HEK293T (cell line): ENCODE measurements around the gene SPATA25.

Experiments used
- CTCF ChIA-PET: fragments of 350-600 bp; formaldehyde crosslinking; extraction: SDS; loops from one replicate; lab custom pipeline; 2021; ENCODE audit warnings: antibody characterized with exemption, inconsistent platforms; lab: Yijun Ruan, JAX
- POLR2A ChIA-PET: fragments of 350-600 bp; formaldehyde crosslinking; extraction: SDS; loops from one replicate; lab custom pipeline; 2020; ENCODE audit warnings: antibody characterized with exemption, inconsistent platforms; lab: Yijun Ruan, JAX
- DNase-seq: peaks from one replicate; pipeline ENCODE4 v3.0.0; 2012; ENCODE audit warnings: mixed read lengths; ENCODE audit errors: extremely low spot score
- ARNT ChIP-seq: fragments of 450-650 bp; IDR thresholded peaks from 2 replicates; pipeline ENCODE4 v1.6.1; 2017; ENCODE audit warnings: mild to moderate bottlenecking
- BHLHE40 ChIP-seq: fragments of 450-650 bp; IDR thresholded peaks from 2 replicates; pipeline ENCODE4 v1.6.1; 2016; ENCODE audit warnings: mild to moderate bottlenecking, moderate library complexity, borderline replicate concordance
- CTBP1 ChIP-seq: fragments of 450-650 bp; IDR thresholded peaks from 2 replicates; pipeline ENCODE4 v1.6.1; 2016; ENCODE audit warnings: borderline replicate concordance
- ELF4 ChIP-seq: fragments of 450-650 bp; IDR thresholded peaks from 2 replicates; pipeline ENCODE4 v1.6.1; 2017; ENCODE audit warnings: antibody characterized with exemption
- FOXA1 ChIP-seq: fragments of 450-650 bp; IDR thresholded peaks from 2 replicates; pipeline ENCODE4 v1.6.1; 2016; ENCODE audit warnings: mild to moderate bottlenecking
- FOXK2 ChIP-seq: fragments of 450-650 bp; IDR thresholded peaks from 2 replicates; pipeline ENCODE4 v1.6.1; 2016; ENCODE audit warnings: mild to moderate bottlenecking
- FOXM1 ChIP-seq: fragments of 450-650 bp; IDR thresholded peaks from 2 replicates; pipeline ENCODE4 v1.6.1; 2017; ENCODE audit warnings: mild to moderate bottlenecking, borderline replicate concordance
- HDGF ChIP-seq: fragments of 450-650 bp; IDR thresholded peaks from 2 replicates; pipeline ENCODE4 v1.6.1; 2017; ENCODE audit warnings: antibody characterized with exemption, borderline replicate concordance
- L3MBTL2 ChIP-seq: fragments of 450-650 bp; conservative IDR thresholded peaks from 2 replicates; pipeline ENCODE4 v1.6.1; 2016; ENCODE audit warnings: mild to moderate bottlenecking
- LEF1 ChIP-seq: fragments of 450-650 bp; IDR thresholded peaks from 2 replicates; pipeline ENCODE4 v1.6.1; 2017; ENCODE audit warnings: mild to moderate bottlenecking, borderline replicate concordance
- NFRKB ChIP-seq: fragments of 450-650 bp; IDR thresholded peaks from 2 replicates; pipeline ENCODE4 v1.6.1; 2016; ENCODE audit warnings: mild to moderate bottlenecking, moderate library complexity
- PKNOX1 ChIP-seq: fragments of 450-650 bp; IDR thresholded peaks from 2 replicates; pipeline ENCODE4 v1.6.1; 2016
- SP1 ChIP-seq: fragments of 450-650 bp; IDR thresholded peaks from 2 replicates; pipeline ENCODE4 v1.6.1; 2017
- SUZ12 ChIP-seq: fragments of 450-650 bp; IDR thresholded peaks from 2 replicates; pipeline ENCODE4 v1.6.1; 2016; ENCODE audit warnings: mild to moderate bottlenecking
- TARDBP ChIP-seq: fragments of 450-650 bp; IDR thresholded peaks from 2 replicates; pipeline ENCODE4 v1.6.1; 2016
- ZNF384 ChIP-seq: fragments of 450-650 bp; IDR thresholded peaks from 2 replicates; pipeline ENCODE4 v1.6.1; 2016

Gene SPATA25

GRCh38 chr20:45892049-45892825 lies 4.8 kb upstream of the SPATA25 start:
- ChIA-PET POLR2A (interaction anchor here (0.7 to 5.6 kb wide), 3 partner anchors 10 to 77 kb away, joined by 3 to 30 read pairs (median 4); partner anchors contain the start of gene ZSWIM1), CTCF (interaction anchor here (0.8 kb wide), 1 partner anchor 48 kb away, joined by 3 read pairs; no protein-coding TSS in a partner anchor)
- no peak for TF ChIP-seq ZNF384
- TF ChIP-seq FOXA1, result no peak
- DNase-seq, result peak; percentile 31

- ChIA-PET CTCF (no interaction called here), POLR2A (interaction anchor here (0.6 to 5.6 kb wide), 5 partner anchors 9 to 58 kb away, joined by 3 to 30 read pairs (median 4); partner anchors contain the start of genes SNX21 and ZSWIM1)
- DNase-seq, result peak; percentile 89
- peak; percentile 92 for TF ChIP-seq L3MBTL2
- 0 out of 2 replicates have a peak, but pooled peaks have one; percentile 33 for TF ChIP-seq ARNT
- TF ChIP-seq ELF4, result peak; percentile 63
- TF ChIP-seq SUZ12, result no peak
- TF ChIP-seq NFRKB, result 0 out of 2 replicates have a peak, but pooled peaks have one; percentile 15
- TF ChIP-seq FOXK2, result no peak
- TF ChIP-seq FOXA1, result no peak
- no peak for TF ChIP-seq ZNF384
- TF ChIP-seq SP1, result no peak
- no peak for TF ChIP-seq CTBP1
- no peak for TF ChIP-seq BHLHE40
- no peak for TF ChIP-seq PKNOX1
- no peak for TF ChIP-seq LEF1
- no peak for TF ChIP-seq HDGF
- no peak for TF ChIP-seq TARDBP
- peak; percentile 79; the same call in 1 of the 2 replicates for TF ChIP-seq FOXM1
Measured at GRCh38 chr20:45890985-45891983, 3.9 kb upstream of the SPATA25 start, which contains the start of the genes CTSA and NEURL2. CTSA (plus strand) TSS chr20:45891335; CDS start chr20:45891569, 234 bp downstream. NEURL2 (minus strand) TSS chr20:45891208; CDS start chr20:45890991, 217 bp downstream.

GRCh38 chr20:45890077-45890984 lies 2.9 kb upstream of the SPATA25 start:
- DNase-seq, result no peak
- ChIA-PET POLR2A (interaction anchor here (0.7 to 5.6 kb wide), 4 partner anchors 8 to 57 kb away, joined by 3 to 30 read pairs (median 4); partner anchors contain the start of genes SNX21 and ZSWIM1), CTCF (interaction anchor here (0.5 kb wide), 1 partner anchor 38 kb away, joined by 4 read pairs; no protein-coding TSS in a partner anchor)
- no peak for TF ChIP-seq FOXK2
- TF ChIP-seq SUZ12, result no peak
- no peak for TF ChIP-seq L3MBTL2
- no peak for TF ChIP-seq BHLHE40
- no peak for TF ChIP-seq NFRKB
- no peak for TF ChIP-seq FOXA1
- TF ChIP-seq ELF4, result no peak
- TF ChIP-seq ARNT, result no peak
- no peak for TF ChIP-seq ZNF384
- no peak for TF ChIP-seq HDGF

- CTCF ChIA-PET, result no interaction called here
Measured at GRCh38 chr20:45888681-45889080, 1.3 kb upstream of the SPATA25 start.

More at GRCh38 chr20:45888681-45889080, 1.3 kb upstream of the SPATA25 start:
- POLR2A ChIA-PET, result interaction anchor here (1.0 to 5.6 kb wide), 2 partner anchors 7 to 46 kb away, joined by 3 to 30 read pairs; partner anchors contain the start of gene ZSWIM1
- TF ChIP-seq FOXK2 (no peak), BHLHE40 (no peak), ELF4 (no peak), HDGF (no peak), ZNF384 (no peak), TARDBP (no peak), PKNOX1 (no peak), SUZ12 (no peak), L3MBTL2 (no peak), FOXM1 (no peak), LEF1 (no peak)
- no peak for DNase-seq
